Hematopoietic multipotent progenitor cell treated with erythropoietin and hydrocortisone succinate and interleukin-3 and kit ligand, for 15 days (in vitro differentiated cells): Measurements from ENCODE around the gene NME9.

ENCODE experiments used
- DNase-seq: peaks from one replicate; pipeline ENCODE4 v3.0.0-alpha.2; 2015; ENCODE audit warnings: low spot score

Gene NME9

GRCh38 chr3:138361561-138361971 lies 31.9 kb upstream of the NME9 start:
- DNase-seq = no peak

- no peak for DNase-seq
These were observed 31.3 kb upstream of the NME9 start for GRCh38 chr3:138360869-138361525.

- DNase-seq = no peak
These were observed 30.5 kb upstream of the NME9 start for GRCh38 chr3:138359919-138360868.

GRCh38 chr3:138359148-138359918 lies 29.7 kb upstream of the NME9 start:
- DNase-seq = no peak

- no peak for DNase-seq
These were observed 27.2 kb upstream of the NME9 start for GRCh38 chr3:138356730-138357405.

GRCh38 chr3:138355071-138355470 lies 25.4 kb upstream of the NME9 start:
- no peak for DNase-seq

- no peak for DNase-seq
These were observed 24.7 kb upstream of the NME9 start for GRCh38 chr3:138354376-138354775.

GRCh38 chr3:138351916-138352550 lies 22.4 kb upstream of the NME9 start:
- DNase-seq = no peak

- no peak for DNase-seq
These were observed 21.5 kb upstream of the NME9 start for GRCh38 chr3:138351151-138351550.

- DNase-seq = no peak
These were observed 20.4 kb upstream of the NME9 start for GRCh38 chr3:138349926-138350665.

- DNase-seq = no peak
These were observed 19.4 kb upstream of the NME9 start for GRCh38 chr3:138348754-138349739.

- no peak for DNase-seq
These were observed 18.5 kb upstream of the NME9 start, which contains the start of gene MRAS for GRCh38 chr3:138347960-138348753. Gene MRAS (plus strand): TSS chr3:138348579. CDS start chr3:138372884, 24,305 bp downstream.

GRCh38 chr3:138344754-138345153 lies 15.1 kb upstream of the NME9 start:
- DNase-seq = no peak

- DNase-seq = no peak
These were observed 10.9 kb upstream of the NME9 start for GRCh38 chr3:138340511-138340910.

- DNase-seq = no peak
These were observed 9.2 kb upstream of the NME9 start for GRCh38 chr3:138338811-138339210.

- no peak for DNase-seq
These were observed 8.6 kb upstream of the NME9 start for GRCh38 chr3:138338244-138338643.

GRCh38 chr3:138336454-138336999 lies 6.9 kb upstream of the NME9 start:
- DNase-seq = no peak

GRCh38 chr3:138334608-138335007 lies 5.0 kb upstream of the NME9 start:
- no peak for DNase-seq
